ENCODE results near the gene THAP3.

DNA sequence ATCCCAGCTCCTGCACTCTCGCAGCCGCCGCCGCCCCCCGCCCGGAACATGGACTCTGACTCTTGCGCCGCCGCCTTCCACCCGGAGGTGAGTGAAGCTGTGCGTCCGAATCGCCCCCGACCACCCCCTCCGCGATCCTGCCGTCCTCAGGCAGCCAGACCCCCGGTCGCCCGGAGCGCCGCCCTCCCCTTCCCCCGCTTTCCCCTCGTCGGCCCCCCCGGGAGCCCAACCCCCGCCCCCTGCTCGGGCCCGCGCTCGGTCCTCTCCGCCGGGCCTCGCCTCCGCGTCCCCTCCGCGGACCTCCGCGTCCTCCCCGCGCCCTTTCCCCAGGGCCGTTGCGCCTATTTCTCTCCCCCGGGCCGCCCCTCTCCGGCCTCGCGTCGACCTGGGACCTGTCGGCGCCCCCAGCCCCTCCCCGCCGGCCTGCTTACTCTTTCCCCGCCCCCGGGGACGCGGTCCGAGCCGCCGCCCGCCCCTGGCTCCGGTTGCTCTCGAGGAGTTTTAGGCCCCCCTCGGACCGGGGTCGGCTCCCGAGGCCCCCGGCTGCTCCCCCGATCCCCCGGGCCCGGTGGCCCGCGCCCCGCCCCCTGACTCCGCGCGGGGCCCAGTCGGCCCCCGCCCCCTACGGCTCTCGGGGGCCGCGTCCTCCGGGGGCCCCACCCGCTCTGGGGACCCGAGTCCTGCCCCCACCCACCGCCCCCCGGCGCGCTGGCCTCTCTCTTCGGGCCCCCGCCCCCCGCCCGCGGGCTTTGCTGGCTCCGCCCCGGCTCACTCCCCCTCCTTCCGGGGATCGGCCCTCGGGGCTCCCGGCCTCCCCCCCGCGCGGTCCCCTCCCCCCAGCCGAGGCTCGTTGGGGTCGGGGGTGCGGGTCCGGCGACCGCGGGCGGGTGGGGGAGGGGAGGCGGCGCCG lies 10.4 kb upstream of the THAP3 start:
- TF ChIP-seq, protein P1, sequence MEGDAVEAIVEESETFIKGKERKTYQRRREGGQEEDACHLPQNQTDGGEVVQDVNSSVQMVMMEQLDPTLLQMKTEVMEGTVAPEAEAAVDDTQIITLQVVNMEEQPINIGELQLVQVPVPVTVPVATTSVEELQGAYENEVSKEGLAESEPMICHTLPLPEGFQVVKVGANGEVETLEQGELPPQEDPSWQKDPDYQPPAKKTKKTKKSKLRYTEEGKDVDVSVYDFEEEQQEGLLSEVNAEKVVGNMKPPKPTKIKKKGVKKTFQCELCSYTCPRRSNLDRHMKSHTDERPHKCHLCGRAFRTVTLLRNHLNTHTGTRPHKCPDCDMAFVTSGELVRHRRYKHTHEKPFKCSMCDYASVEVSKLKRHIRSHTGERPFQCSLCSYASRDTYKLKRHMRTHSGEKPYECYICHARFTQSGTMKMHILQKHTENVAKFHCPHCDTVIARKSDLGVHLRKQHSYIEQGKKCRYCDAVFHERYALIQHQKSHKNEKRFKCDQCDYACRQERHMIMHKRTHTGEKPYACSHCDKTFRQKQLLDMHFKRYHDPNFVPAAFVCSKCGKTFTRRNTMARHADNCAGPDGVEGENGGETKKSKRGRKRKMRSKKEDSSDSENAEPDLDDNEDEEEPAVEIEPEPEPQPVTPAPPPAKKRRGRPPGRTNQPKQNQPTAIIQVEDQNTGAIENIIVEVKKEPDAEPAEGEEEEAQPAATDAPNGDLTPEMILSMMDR (IDR thresholded peaks at IDR 0.05 in 4 of 5, conservative IDR thresholded peaks at IDR 0.05 in 1 of 5), result no peak
- no peak for TF ChIP-seq POLR2A (IDR thresholded peaks at IDR 0.05)

All from gastrocnemius medialis (tissue), 4 donors.